ENCODE measurements around the gene PRPF19.

GRCh38 chr11:60915248-60915914 lies 9.0 kb upstream of the PRPF19 start:
- peak; percentile 2 to 14 for TF ChIP-seq CTCF (conservative IDR thresholded peaks at IDR 0.05 in 1 of 2, IDR thresholded peaks at IDR 0.05 in 1 of 2; ENCODE audit: low read depth in 1 of 2, low read length in 2 of 2)
- no peak for TF ChIP-seq EZH2 (IDR thresholded peaks at IDR 0.05; ENCODE audit: low read length, missing control alignments)

Data from fibroblast of lung (primary cell).